Ishikawa (cell line): ENCODE results near the gene DCUN1D5.

Experiments
- CEBPB ChIP-seq: IDR thresholded peaks from 2 replicates; pipeline ENCODE4 v1.6.1; 2012
- CREB1 ChIP-seq: IDR thresholded peaks from 2 replicates; pipeline ENCODE4 v1.6.1; 2012; ENCODE audit warnings: low read depth
- EGR1 ChIP-seq: IDR thresholded peaks from 2 replicates; pipeline ENCODE4 v1.6.1; 2012
- EP300 ChIP-seq: IDR thresholded peaks from 2 replicates; pipeline ENCODE4 v1.6.1; 2012; ENCODE audit warnings: borderline replicate concordance
- FOXM1 ChIP-seq: IDR thresholded peaks from 2 replicates; pipeline ENCODE4 v1.6.1; 2012; ENCODE audit warnings: low read depth, borderline replicate concordance
- MAX ChIP-seq: IDR thresholded peaks from 2 replicates; pipeline ENCODE4 v1.6.1; 2012
- NFIC ChIP-seq: IDR thresholded peaks from 2 replicates; pipeline ENCODE4 v1.6.1; 2012
- RAD21 ChIP-seq: IDR thresholded peaks from 2 replicates; pipeline ENCODE4 v1.6.1; 2012; ENCODE audit warnings: low read depth
- TAF1 ChIP-seq: IDR thresholded peaks from 2 replicates; pipeline ENCODE4 v1.6.1; 2012; ENCODE audit warnings: low read depth, mild to moderate bottlenecking
- TCF12 ChIP-seq: IDR thresholded peaks from 2 replicates; pipeline ENCODE4 v1.6.1; 2012; ENCODE audit warnings: low read depth
- TEAD4 ChIP-seq: IDR thresholded peaks from 2 replicates; pipeline ENCODE4 v1.6.1; 2012
- USF1 ChIP-seq: IDR thresholded peaks from 2 replicates; pipeline ENCODE4 v1.6.1; 2012
- YY1 ChIP-seq: IDR thresholded peaks from 2 replicates; pipeline ENCODE4 v1.6.1; 2012; ENCODE audit warnings: low read depth
- ZBTB7A ChIP-seq: IDR thresholded peaks from 2 replicates; pipeline ENCODE4 v1.6.1; 2012; ENCODE audit warnings: low read depth
- TF ChIP-seq, protein P1 (sequence below): IDR thresholded peaks from 2 replicates; pipeline ENCODE4 v1.6.1; 2012; ENCODE audit warnings: low read depth, mild to moderate bottlenecking

DCUN1D5 gene

GRCh38 chr11:103055221-103055890, 36.6 kb downstream of the DCUN1D5 start:
- TF ChIP-seq NFIC (no peak), YY1 (no peak), RAD21 (peak; percentile 49), CEBPB (no peak), CREB1 (no peak), ZBTB7A (no peak), TAF1 (no peak), TEAD4 (no peak)
- TF ChIP-seq, protein P1, sequence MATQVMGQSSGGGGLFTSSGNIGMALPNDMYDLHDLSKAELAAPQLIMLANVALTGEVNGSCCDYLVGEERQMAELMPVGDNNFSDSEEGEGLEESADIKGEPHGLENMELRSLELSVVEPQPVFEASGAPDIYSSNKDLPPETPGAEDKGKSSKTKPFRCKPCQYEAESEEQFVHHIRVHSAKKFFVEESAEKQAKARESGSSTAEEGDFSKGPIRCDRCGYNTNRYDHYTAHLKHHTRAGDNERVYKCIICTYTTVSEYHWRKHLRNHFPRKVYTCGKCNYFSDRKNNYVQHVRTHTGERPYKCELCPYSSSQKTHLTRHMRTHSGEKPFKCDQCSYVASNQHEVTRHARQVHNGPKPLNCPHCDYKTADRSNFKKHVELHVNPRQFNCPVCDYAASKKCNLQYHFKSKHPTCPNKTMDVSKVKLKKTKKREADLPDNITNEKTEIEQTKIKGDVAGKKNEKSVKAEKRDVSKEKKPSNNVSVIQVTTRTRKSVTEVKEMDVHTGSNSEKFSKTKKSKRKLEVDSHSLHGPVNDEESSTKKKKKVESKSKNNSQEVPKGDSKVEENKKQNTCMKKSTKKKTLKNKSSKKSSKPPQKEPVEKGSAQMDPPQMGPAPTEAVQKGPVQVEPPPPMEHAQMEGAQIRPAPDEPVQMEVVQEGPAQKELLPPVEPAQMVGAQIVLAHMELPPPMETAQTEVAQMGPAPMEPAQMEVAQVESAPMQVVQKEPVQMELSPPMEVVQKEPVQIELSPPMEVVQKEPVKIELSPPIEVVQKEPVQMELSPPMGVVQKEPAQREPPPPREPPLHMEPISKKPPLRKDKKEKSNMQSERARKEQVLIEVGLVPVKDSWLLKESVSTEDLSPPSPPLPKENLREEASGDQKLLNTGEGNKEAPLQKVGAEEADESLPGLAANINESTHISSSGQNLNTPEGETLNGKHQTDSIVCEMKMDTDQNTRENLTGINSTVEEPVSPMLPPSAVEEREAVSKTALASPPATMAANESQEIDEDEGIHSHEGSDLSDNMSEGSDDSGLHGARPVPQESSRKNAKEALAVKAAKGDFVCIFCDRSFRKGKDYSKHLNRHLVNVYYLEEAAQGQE = no peak

GRCh38 chr11:103053997-103054396, 38.0 kb downstream of the DCUN1D5 start:
- TF ChIP-seq TAF1 (no peak), MAX (no peak), NFIC (no peak), CEBPB (no peak)

DNA sequence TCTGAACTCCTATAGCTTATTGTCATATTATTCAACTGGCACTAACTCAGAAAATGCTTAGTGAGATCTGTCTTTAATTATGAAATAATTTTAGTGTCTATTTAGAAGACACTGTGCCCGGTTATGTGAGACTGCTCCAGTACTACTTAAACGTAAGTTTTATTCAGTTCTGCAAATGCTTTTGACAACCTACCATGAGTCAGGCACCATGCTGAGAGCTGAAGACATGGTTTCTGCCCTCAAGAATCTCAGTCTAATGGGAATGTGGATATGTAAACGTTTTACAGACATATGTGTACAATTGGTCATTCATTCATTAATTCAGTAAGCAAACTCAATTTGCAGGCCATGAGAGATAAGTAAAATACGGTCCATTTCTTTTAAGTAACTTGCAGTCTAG, 40.0 kb downstream of the DCUN1D5 start:
- TF ChIP-seq NFIC (no peak), CREB1 (no peak), YY1 (no peak), TCF12 (no peak), ZBTB7A (no peak), CEBPB (no peak), EGR1 (no peak), MAX (no peak), TAF1 (no peak), EP300 (no peak)

- no peak for TF ChIP-seq NFIC
- no peak for TF ChIP-seq ZBTB7A
- TF ChIP-seq, protein P1 = no peak
- TF ChIP-seq CEBPB = no peak
These were observed 40.7 kb downstream of the DCUN1D5 start for GRCh38 chr11:103051151-103051801.

- TF ChIP-seq, protein P1 = no peak
- no peak for TF ChIP-seq YY1
- TF ChIP-seq ZBTB7A = no peak
- TF ChIP-seq TCF12 = no peak
- TF ChIP-seq CEBPB = no peak
- TF ChIP-seq NFIC = no peak
- TF ChIP-seq EGR1 = no peak
- no peak for TF ChIP-seq EP300
- TF ChIP-seq CREB1 = no peak
- no peak for TF ChIP-seq TAF1
These were observed 41.6 kb downstream of the DCUN1D5 start for GRCh38 chr11:103050351-103050750.

- TF ChIP-seq USF1 (no peak), ZBTB7A (no peak), FOXM1 (no peak), CEBPB (0 out of 2 replicates have a peak, but pooled peaks have one; percentile 31), TAF1 (no peak), TEAD4 (no peak), EGR1 (no peak)
- TF ChIP-seq, protein P1 = no peak
These were observed 44.1 kb downstream of the DCUN1D5 start for GRCh38 chr11:103047837-103048236.
